MV-4-11 (cell line): ENCODE data around the gene UCMA.

Experiments used
- DNase-seq: peaks from one replicate; lab custom pipeline; 2025; lab: John Stamatoyannopoulos, UW

The UCMA gene

DNA sequence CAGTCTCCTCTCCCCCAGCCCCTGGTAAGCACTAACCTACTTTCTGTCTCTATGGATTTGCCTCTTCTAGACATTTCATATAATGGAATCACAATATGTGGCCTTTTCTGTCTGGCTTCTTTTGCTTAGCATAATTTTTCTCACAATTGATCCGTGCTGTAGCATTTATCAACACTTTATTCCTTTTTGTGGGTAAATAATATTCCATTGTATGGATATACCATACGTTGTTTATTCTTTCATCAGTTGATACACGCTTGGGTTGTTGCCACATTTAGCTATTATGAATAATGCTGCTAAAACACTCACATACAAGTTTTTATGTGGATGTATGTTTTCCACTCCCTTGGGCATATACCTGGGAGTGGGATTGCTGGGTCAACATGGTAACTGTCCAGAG, 47.0 kb downstream of the UCMA start:
- DNase-seq: no peak

DNA sequence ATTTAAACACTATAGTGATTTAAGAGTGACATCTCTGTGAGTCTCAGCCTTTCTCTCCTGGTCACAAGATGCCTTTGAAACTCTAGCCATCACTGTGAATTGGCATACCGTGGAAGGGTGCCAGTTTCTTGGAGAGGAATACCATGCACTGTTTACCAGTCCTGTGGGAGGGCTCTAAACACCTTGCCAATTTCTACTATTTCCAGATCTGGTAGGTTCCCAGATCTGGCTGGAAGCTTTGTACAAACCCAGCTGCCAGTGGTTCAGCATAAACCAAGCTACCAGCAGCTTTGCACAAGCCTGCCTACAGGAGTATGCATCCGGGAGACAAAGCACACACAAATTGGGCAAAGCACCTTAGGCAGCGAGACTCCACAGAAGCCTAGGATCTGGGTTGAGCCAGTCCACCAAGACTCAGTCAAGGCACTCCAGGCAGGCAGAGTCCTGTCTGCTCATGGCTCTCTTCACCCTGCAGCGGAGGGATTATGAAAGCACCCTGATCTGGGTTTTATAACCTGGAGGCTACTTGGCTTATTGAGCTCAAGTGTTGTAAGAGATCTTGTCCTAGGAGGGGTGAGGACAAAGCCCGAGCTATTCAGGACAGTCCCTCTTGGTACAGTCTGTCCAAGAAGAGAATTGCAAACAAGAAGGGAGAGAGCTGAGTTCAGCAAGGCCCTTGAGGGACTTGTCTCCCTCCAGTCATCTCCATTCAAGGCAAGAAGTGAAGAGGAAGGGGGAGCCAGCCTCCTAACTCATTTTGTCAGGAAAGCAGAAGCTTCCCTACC, 49.3 kb downstream of the UCMA start:
- DNase-seq: no peak

DNA sequence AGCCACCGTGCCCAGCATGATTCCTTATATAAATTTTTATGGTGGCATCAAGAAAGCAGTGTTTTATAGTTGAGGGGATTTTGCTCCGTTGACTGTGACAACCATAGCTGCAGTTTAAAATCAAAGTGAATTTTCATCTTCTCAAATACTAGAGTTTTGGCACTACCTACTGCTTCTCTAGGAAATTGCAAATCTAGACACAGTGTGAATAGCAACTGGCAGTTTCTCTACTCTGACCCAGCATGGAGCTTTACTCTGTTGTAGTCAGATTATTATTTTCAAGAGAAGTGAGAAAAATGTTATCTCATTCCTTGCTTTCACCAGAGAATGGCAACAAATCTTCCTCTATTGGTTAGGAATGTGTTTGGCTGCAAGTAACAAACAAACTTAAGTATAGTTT, 49.9 kb downstream of the UCMA start:
- no peak for DNase-seq

DNA sequence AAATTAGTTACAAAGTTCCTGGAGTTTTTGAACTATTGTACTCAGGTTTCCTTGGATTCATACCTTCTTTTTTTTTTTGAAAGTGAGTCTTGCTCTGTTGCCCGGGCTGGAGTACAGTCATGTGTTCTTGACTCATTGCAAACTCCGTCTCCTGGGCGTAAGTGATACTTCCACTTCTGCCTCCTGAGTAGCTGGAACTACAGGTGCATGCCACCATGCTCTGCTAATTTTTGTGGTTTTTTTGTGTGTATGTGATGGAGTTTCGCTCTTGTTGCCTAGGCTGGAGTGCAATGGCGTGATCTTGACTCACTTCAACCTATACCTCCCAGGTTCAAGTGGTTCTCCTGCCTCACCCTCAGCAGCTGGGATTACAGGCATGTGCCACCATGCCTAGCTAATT, 50.5 kb downstream of the UCMA start:
- no peak for DNase-seq

GRCh38 chr10:13182424-13182823, 51.8 kb downstream of the UCMA start:
- no peak for DNase-seq

GRCh38 chr10:13180788-13181187, 53.4 kb downstream of the UCMA start:
- no peak for DNase-seq

DNA sequence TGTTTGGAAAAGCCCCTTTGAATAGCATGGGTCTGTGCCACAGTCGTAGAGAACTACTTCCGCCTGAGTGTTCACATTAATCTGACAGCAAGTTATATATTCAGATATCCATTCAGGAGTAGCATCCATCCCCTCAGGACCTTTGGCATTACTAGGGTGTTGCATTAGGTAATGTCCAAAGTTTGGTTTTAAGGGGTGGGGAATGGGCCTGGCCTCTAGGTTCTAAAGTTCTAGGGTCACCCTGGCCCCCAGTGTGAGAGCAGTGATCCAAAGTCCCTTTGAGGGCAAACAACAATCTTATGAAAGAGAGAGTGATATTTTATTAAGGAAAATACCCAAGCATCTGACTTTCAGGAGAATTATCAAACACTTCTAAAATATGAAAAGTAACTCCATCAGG, 60.6 kb downstream of the UCMA start:
- DNase-seq: no peak
